Activated CD4-positive, alpha-beta T cell treated with anti-CD3 and anti-CD28 coated beads for 36 hours (primary cell): ENCODE measurements around the gene HLA-C. TPM values are rescaled to one million over a fixed set of nuclear protein-coding genes. Genes with fewer than 3 reads are reported as not detected.
A peak's percentile ranks its signal among the peaks of the same experiment; 100 is the strongest.
"Not testable (repeated sequence)": the region's sequence is repeated elsewhere in the genome, so short reads cannot be mapped to it uniquely, and the experiment has no call there.

Experiments
- ATAC-seq: fragments of 200-7000 bp; cut with Tn5 transposase; one replicate; pipeline ENCODE4 v1.10.0; 2021; ENCODE audit warnings: mild to moderate bottlenecking, moderate library complexity
- CTCF ChIA-PET: fragments of 350-600 bp; sonication (Branson Sonifier 250); formaldehyde crosslinking; loops from one replicate; lab custom pipeline; 2021; ENCODE audit warnings: antibody characterized with exemption; lab: Charles Lee
- POLR2A ChIA-PET: fragments of 350-600 bp; sonication (Branson Sonifier 250); formaldehyde crosslinking; loops from one replicate; lab custom pipeline; 2021; ENCODE audit warnings: antibody characterized with exemption, inconsistent platforms; lab: Charles Lee
- DNase-seq: peaks from one replicate; pipeline ENCODE4 v3.0.0-alpha.2; 2020
- H3K27ac Mint-ChIP-seq: one replicate; pipeline ENCODE4 v1.8.0; 2021; ENCODE audit warnings: mixed read lengths
- H3K27me3 Mint-ChIP-seq: one replicate; pipeline ENCODE4 v1.8.0; 2021; ENCODE audit warnings: mixed read lengths
- H3K36me3 Mint-ChIP-seq: one replicate; pipeline ENCODE4 v1.8.0; 2021; ENCODE audit warnings: low read depth, mixed read lengths
- H3K4me1 Mint-ChIP-seq: one replicate; pipeline ENCODE4 v1.8.0; 2021; ENCODE audit warnings: mixed read lengths
- H3K4me3 Mint-ChIP-seq: one replicate; pipeline ENCODE4 v1.8.0; 2021; ENCODE audit warnings: mild to moderate bottlenecking, moderate library complexity, mixed read lengths
- H3K9me3 Mint-ChIP-seq: one replicate; pipeline ENCODE4 v1.8.0; 2021; ENCODE audit warnings: low read depth, mixed read lengths
- intact Hi-C, 2 experiments: fragments of 100-400 bp; cut with DNase I in 1 of 2; cut with micrococcal nuclease in 1 of 2; formaldehyde crosslinking; loops; one replicate each; pipeline versions ENCODE4 v1.14.2 to v1.15.1; 2022 to 2024; cut with DNase I, micrococcal nuclease
- total RNA-seq, 2 experiments: library from RNA; stranded (reverse); gene quantifications; one replicate each; pipeline ENCODE4 v1.2.3, GENCODE V29; 2021

Gene HLA-C
- total RNA-seq, 2 experiments from 2014 or later = 660 to 678 TPM

DNA sequence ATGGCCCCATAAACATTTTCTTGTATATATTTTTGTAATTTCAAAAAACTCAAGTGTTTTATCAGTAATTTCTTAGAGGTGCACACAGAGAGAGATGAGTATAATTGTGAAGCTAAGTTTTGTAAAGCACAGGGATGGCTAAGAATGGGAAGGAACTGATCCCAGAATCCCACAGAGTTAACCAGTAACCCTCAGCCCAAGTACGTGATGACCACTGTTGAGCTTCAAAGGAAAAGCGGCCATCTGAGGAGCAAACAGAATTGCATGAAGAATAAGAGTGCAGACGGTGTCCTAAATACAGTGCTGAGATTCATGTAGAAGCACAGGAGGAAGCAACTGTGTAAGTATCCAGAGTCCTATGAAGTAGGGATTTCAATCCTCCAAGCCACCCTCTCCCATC is 28.1 kb upstream of the HLA-C start:
- no peaks in the 10 kb centered on the region for H3K4me1 Mint-ChIP-seq
- peaks cover 2% of the 10 kb centered on the region for H3K9me3 Mint-ChIP-seq
- peaks cover 23% of the 10 kb centered on the region for H3K27me3 Mint-ChIP-seq
- no peak overlapping the region for H3K27ac Mint-ChIP-seq
- no peak overlapping the region for H3K4me3 Mint-ChIP-seq
- DNase-seq = no peak
- ChIA-PET POLR2A (no interaction called here), CTCF (interaction anchor here (1.0 kb wide), 1 partner anchor 66 kb away, joined by 3 read pairs; no protein-coding TSS in a partner anchor)
- H3K36me3 Mint-ChIP-seq = no peaks in the 10 kb centered on the region
- intact Hi-C loops = no loop called here
- no peak for ATAC-seq

DNA sequence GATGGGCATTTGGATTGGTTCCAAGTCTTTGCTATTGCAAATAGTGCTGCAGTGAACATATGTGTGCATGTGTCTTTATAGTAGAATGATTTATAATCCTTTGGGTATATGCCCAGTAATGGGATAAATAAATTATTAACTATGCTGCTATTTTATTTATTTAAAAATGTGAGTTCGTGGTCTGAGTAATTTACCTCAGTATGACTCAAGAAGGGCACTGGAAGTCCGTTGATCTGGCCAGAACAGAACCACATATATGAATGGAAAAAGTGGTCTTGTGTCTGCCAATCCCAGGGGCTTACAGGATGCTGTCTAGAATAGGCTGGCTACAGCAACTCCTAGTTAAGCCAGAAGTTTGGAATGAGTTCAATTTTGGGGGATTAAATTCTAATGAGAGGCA is 27.6 kb upstream of the HLA-C start:
- POLR2A ChIA-PET = no interaction called here
- no peak overlapping the region for H3K4me3 Mint-ChIP-seq
- H3K4me1 Mint-ChIP-seq = no peaks in the 10 kb centered on the region
- no peak for ATAC-seq
- DNase-seq = no peak
- H3K27ac Mint-ChIP-seq = no peak overlapping the region
- H3K27me3 Mint-ChIP-seq = peaks cover 23% of the 10 kb centered on the region
- CTCF ChIA-PET = interaction anchor here (1.0 kb wide), 1 partner anchor 67 kb away, joined by 3 read pairs; no protein-coding TSS in a partner anchor
- intact Hi-C loops = no loop called here
- peaks cover 2% of the 10 kb centered on the region for H3K9me3 Mint-ChIP-seq
- no peaks in the 10 kb centered on the region for H3K36me3 Mint-ChIP-seq

DNA sequence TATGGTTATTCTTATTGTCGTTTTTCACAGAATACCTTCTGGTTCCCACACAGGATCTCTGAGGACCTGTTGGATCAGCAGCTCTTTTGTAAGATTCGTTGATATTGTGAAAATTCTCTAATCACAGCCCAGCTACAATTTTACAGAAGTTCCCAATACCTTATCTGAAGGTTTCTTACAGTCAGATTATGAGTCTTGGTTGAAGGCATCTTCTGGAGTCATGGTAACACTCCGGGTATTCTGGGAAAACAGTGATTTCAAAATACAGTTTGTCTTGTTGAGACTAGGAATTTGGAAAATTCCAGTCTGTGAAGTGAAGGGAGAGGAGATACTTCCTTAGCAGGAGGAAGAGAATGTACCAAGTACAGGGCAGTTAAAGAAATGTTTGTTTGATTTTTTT is 22.2 kb upstream of the HLA-C start:
- no peak for ATAC-seq
- Mint-ChIP-seq H3K9me3 (peaks cover 2% of the 10 kb centered on the region), H3K27me3 (peaks cover 15% of the 10 kb centered on the region), H3K4me1 (no peaks in the 10 kb centered on the region), H3K27ac (no peak overlapping the region), H3K36me3 (no peaks in the 10 kb centered on the region), H3K4me3 (no peak overlapping the region)
- DNase-seq = no peak
- intact Hi-C loops = no loop called here
- POLR2A ChIA-PET = no interaction called here
- CTCF ChIA-PET = interaction anchor here (0.6 to 1.8 kb wide), 4 partner anchors 17 to 126 kb away, joined by 3 to 7 read pairs (median 4); no protein-coding TSS in a partner anchor

DNA sequence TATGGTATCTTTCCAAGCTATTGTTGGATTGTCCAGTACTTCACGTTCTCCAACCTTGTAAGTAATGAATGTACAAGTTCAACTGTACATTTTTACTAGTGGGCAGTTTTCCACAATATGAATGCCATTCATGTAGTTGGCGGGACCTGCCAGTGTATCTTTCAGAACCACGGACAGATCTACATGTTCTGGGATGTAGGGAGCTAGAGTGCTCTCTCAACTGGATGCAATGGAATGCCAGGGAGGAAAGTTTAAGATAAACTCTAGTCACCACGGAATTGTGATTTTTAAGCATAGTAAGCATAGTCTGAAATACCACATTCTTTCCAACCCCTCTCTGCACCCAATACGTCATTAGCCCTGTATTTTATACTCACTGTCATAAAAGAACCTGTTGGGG is 21.5 kb upstream of the HLA-C start:
- POLR2A ChIA-PET = no interaction called here
- Mint-ChIP-seq H3K36me3 (no peaks in the 10 kb centered on the region), H3K27me3 (peaks cover 14% of the 10 kb centered on the region), H3K9me3 (peaks cover 2% of the 10 kb centered on the region), H3K4me3 (no peak overlapping the region), H3K27ac (no peak overlapping the region), H3K4me1 (no peaks in the 10 kb centered on the region)
- CTCF ChIA-PET = interaction anchor here (0.6 kb wide), 1 partner anchor 244 kb away, joined by 3 read pairs; no protein-coding TSS in a partner anchor
- intact Hi-C loops = no loop called here
- DNase-seq (no peak), ATAC-seq (no peak)

DNA sequence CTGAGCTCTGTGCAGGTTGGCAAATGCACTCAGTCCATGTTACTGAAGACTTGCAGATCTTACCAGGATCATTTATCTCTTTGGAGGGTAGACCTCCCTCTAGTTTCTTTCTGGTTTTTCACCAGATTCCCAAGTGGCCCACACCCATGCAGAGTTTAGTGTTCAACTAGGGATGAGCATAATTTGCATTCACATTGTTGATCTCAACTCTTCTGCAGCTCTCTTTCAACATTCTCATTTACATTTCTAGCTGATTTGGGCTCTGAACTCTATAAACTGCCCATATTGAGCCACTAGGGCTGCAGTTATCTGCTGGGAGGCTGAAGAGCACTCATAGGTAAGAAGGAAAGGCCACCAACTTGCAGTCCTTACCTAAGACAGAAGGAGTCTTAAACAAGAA is 17.9 kb upstream of the HLA-C start:
- ChIA-PET POLR2A (no interaction called here), CTCF (interaction anchor here (1.0 kb wide), 1 partner anchor 8 kb away, joined by 3 read pairs; no protein-coding TSS in a partner anchor)
- no peak for DNase-seq
- Mint-ChIP-seq H3K4me1 (no peaks in the 10 kb centered on the region), H3K4me3 (no peak overlapping the region), H3K9me3 (no peaks in the 10 kb centered on the region), H3K36me3 (no peaks in the 10 kb centered on the region), H3K27me3 (peaks cover 4% of the 10 kb centered on the region), H3K27ac (no peak overlapping the region)
- intact Hi-C loops = no loop called here
- ATAC-seq = no peak

DNA sequence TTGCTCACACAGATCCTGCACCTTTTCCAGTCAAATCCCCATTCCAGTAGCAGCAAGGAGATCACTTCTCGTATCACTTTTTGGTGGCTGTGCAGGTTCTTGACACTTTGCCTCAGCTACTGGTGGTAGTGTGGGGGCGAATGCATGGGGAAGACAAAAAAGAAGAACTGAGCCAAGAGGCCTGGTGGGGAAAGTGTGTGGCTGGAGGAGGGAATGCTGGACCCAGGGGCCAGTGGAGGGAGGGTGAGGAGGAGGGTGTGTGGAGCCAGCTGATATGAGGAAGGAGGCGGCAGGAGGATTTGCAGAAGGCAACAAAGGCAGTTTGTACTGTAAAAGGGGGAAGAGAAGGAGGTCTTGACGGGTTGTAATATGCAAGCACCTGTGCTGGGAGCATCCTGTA is 15.7 kb upstream of the HLA-C start:
- ChIA-PET CTCF (interaction anchor here (0.7 to 1.0 kb wide), 2 partner anchors 79 to 420 kb away, joined by 3 to 4 read pairs; no protein-coding TSS in a partner anchor), POLR2A (interaction anchor here (0.7 kb wide), 1 partner anchor 382 kb away, joined by 4 read pairs; no protein-coding TSS in a partner anchor)
- intact Hi-C loops = no loop called here
- DNase-seq (no peak), ATAC-seq (no peak)
- Mint-ChIP-seq H3K27ac (no peak overlapping the region), H3K36me3 (no peaks in the 10 kb centered on the region), H3K9me3 (no peaks in the 10 kb centered on the region), H3K4me1 (no peaks in the 10 kb centered on the region), H3K4me3 (no peak overlapping the region), H3K27me3 (peaks cover 2% of the 10 kb centered on the region)

DNA sequence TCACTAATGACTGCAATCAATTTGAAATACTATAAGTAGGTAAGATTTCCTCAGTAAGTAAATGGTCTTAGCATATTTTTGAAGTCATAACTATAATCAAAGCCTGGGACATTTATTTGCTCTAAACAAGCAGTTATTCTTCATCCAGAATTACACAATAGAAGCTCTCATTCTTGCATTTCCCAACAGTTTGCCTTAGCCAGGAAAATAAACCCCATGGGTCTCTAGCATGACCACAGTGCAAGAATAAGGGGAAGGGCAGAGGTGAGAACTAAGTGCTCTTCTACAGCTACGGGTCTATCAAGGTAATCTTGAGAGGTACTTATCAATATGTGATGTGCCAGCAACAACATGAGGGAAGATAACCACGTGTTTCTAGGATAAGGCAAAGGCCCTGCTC is 14.1 kb upstream of the HLA-C start:
- no peak overlapping the region for H3K4me3 Mint-ChIP-seq
- H3K4me1 Mint-ChIP-seq = no peaks in the 10 kb centered on the region
- ChIA-PET POLR2A (no interaction called here), CTCF (interaction anchor here (0.6 to 1.7 kb wide), 6 partner anchors 10 to 1811 kb away, joined by 3 to 8 read pairs (median 3); no protein-coding TSS in a partner anchor)
- H3K36me3 Mint-ChIP-seq = no peaks in the 10 kb centered on the region
- no peaks in the 10 kb centered on the region for H3K9me3 Mint-ChIP-seq
- peaks cover 2% of the 10 kb centered on the region for H3K27me3 Mint-ChIP-seq
- H3K27ac Mint-ChIP-seq = no peak overlapping the region
- no peak for ATAC-seq
- DNase-seq = no peak
- intact Hi-C loops = no loop called here

DNA sequence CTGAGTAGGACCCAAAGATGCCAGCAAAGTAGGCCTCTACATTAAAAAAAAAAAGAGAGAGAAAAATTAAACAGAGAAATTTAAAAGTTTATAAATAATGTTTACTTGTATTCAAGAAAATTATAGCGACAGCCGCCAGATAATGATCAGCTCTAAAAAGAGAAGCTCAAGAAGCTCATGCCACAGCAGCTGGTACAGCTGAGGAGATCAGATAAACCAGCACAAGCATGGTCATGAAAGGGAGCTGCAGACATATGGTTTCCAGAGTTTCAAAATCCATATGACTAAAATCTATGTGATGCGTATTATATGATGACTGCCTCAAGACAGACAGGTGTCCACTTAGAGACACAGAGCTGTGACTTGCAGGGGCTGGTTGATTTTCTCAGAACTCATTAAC is 13.6 kb upstream of the HLA-C start:
- CTCF ChIA-PET = interaction anchor here (0.6 to 1.7 kb wide), 7 partner anchors 10 to 1812 kb away, joined by 3 to 8 read pairs (median 3); no protein-coding TSS in a partner anchor
- intact Hi-C loops = no loop called here

DNA sequence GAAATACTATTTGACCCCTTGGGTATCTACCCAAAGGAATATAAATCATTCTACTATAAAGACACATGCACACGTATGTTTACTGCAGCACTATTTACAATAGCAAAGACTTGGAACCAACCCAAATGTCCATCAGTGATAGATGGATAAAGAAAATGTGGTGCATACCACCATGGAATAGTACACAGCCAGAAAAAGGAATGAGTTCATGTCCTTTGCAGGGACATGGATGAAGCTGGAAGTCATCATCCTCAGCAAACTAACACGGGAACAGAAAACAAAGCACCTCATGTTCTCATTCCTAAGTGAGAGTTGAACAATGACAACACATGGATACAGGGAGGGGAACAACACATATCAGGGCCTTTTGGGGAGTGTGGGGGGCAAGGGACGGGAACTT is 7.8 kb upstream of the HLA-C start:
- H3K9me3 Mint-ChIP-seq, H3K4me3 Mint-ChIP-seq, H3K27me3 Mint-ChIP-seq, H3K36me3 Mint-ChIP-seq, ATAC-seq, POLR2A ChIA-PET, CTCF ChIA-PET, H3K27ac Mint-ChIP-seq, DNase-seq, H3K4me1 Mint-ChIP-seq, intact Hi-C loops: not testable (repeated sequence)

More for the DNA sequence above, 13.6 kb upstream of the HLA-C start:
- ATAC-seq (no peak), DNase-seq (no peak)
- Mint-ChIP-seq H3K36me3 (no peaks in the 10 kb centered on the region), H3K4me3 (no peak overlapping the region), H3K9me3 (no peaks in the 10 kb centered on the region), H3K4me1 (no peaks in the 10 kb centered on the region), H3K27ac (no peak overlapping the region), H3K27me3 (peaks cover 2% of the 10 kb centered on the region)
- POLR2A ChIA-PET = no interaction called here

DNA sequence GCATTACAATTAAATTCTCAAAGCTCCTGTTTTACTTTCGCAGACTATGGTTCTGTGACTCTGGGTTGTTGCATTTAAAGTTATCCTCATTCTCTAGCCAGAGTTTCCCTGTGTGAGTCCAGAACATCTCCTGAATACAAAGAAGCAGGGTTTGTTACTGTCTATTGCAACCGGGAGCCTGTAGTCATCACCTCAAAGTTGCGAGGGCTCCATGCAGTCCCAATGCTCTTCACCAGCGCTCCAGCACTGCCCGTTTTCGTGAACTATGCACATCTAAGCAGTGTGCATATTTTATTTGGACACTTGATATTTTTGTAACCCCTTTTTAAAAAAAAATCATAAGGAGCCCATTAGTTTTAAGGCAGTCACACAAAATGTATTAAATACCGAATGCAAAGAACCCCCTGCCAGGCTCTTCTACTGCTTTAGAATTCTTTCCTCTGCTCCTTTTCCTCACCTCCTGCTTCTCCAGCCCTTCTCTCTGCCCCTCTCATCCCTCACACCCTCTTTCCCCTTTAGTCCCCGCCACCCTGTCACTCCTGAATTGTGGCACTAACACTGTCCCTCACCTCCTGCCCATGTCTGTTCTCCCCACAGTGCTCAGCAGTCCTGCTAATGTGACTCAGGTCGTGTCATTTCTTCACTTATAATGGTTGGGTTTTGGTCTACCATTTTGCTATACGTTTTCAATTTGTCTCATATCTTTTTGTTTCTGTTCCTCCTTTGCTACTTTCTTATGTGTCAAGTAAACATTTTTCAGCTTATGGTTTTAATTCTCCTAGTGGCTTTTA is 1.1 kb upstream of the HLA-C start:
- ChIA-PET CTCF (interaction anchor here (0.6 to 1.1 kb wide), 5 partner anchors 23 to 101 kb away, joined by 3 to 4 read pairs (median 3); no protein-coding TSS in a partner anchor), POLR2A (no interaction called here)
- no peaks in the 10 kb centered on the region for H3K9me3 Mint-ChIP-seq
- peaks cover 37% of the 10 kb centered on the region for H3K36me3 Mint-ChIP-seq
- peak overlapping the region; percentile 99 for H3K27ac Mint-ChIP-seq
- no peaks in the 10 kb centered on the region for H3K27me3 Mint-ChIP-seq
- peaks cover 48% of the 10 kb centered on the region for H3K4me1 Mint-ChIP-seq
- peak overlapping the region; percentile 95 for H3K4me3 Mint-ChIP-seq
- intact Hi-C loops = loop anchor here (1.0 to 5.0 kb wide), 9 partner anchors 59 to 656 kb away; partner anchors contain the start of genes HLA-B (in 1 of the 2), MRPS18B (in 1 of the 2), PPP1R10 (in 1 of the 2) and TCF19 (in 1 of the 2)
- peak; percentile 35 for ATAC-seq
- DNase-seq = peak; percentile 59

DNA sequence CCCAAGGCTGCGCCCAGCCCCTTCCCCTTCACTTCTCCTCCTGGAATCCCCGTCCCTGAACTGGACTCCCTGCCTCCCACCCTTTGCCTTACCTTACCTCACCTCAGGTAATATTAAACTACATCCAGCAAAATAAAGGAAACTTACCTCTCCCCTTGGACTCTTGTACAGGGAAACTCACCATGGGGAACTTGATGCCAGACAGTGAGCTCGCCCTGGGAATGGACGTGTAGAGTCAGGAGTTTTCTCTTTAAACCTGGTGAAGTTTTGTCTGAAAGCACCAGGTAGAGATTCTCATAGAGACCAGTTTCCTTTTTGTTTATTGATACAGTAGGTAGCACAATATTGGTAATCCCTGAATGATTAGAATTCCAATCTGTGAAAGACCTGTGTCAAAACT is 544 bp upstream of the HLA-C start:
- DNase-seq (peak; percentile 29), ATAC-seq (no peak)
- intact Hi-C loops = loop anchor here (1.0 to 5.0 kb wide), 9 partner anchors 60 to 655 kb away; partner anchors contain the start of genes HLA-B (in 1 of the 2), MRPS18B (in 1 of the 2), PPP1R10 (in 1 of the 2) and TCF19 (in 1 of the 2)
- ChIA-PET CTCF (interaction anchor here (0.6 to 1.0 kb wide), 3 partner anchors 68 to 96 kb away, joined by 3 to 4 read pairs (median 3); no protein-coding TSS in a partner anchor), POLR2A (no interaction called here)
- H3K4me1 Mint-ChIP-seq = peaks cover 54% of the 10 kb centered on the region
- no peaks in the 10 kb centered on the region for H3K9me3 Mint-ChIP-seq
- H3K36me3 Mint-ChIP-seq = peaks cover 43% of the 10 kb centered on the region
- peak overlapping the region; percentile 99 for H3K27ac Mint-ChIP-seq
- H3K4me3 Mint-ChIP-seq = peak overlapping the region; percentile 95
- H3K27me3 Mint-ChIP-seq = no peaks in the 10 kb centered on the region
